NB4 (cell line): ENCODE measurements around the gene DLD.

ENCODE experiments used
- CTCF ChIP-seq: IDR thresholded peaks from one replicate; pipeline ENCODE4 v1.5.1; 2012; ENCODE audit warnings: low read depth, low read length
- MAX ChIP-seq: IDR thresholded peaks from 2 replicates; pipeline ENCODE4 v1.6.1; 2011; ENCODE audit warnings: low read depth, low read length
- MYC ChIP-seq: IDR thresholded peaks from 2 replicates; pipeline ENCODE4 v1.6.1; 2011; ENCODE audit warnings: low read depth, low read length
- POLR2A ChIP-seq: IDR thresholded peaks from 2 replicates; pipeline ENCODE4 v1.6.1; 2011; ENCODE audit warnings: mild to moderate bottlenecking; ENCODE audit not compliant: insufficient read length; ENCODE audit errors: extremely low read depth

- TF ChIP-seq CTCF (no peak), POLR2A (no peak), MAX (no peak), MYC (no peak)
Observed at GRCh38 chr7:107931740-107932515, 40.9 kb downstream of the DLD start.
